Thyroid gland (tissue), 4 donors: ENCODE measurements around the gene FAM149B1. TPM values are rescaled to one million over a fixed set of nuclear protein-coding genes. Genes with fewer than 3 reads are reported as not detected.
"Not testable (repeated sequence)": the region's sequence is repeated elsewhere in the genome, so short reads cannot be mapped to it uniquely, and the experiment has no call there.

Source experiments
- DNase-seq, 2 donors: peaks; one replicate each; pipeline ENCODE4 v3.0.0-alpha.2; 2019
- H3K27ac ChIP-seq, 3 donors: fragments of 200-600 bp; sonication (generic); 1 replicate in 2 of 3; 2 replicates in 1 of 3; pipeline ENCODE4 v1.5.1; 2016 to 2019; ENCODE audit warnings: mild to moderate bottlenecking in 1 of 3, moderate library complexity in 1 of 3
- H3K27me3 ChIP-seq: fragments of 200-600 bp; sonication (generic); one replicate; pipeline ENCODE4 v1.5.1; 2019
- H3K36me3 ChIP-seq, 2 donors: fragments of 200-600 bp; sonication (generic); one replicate each; pipeline ENCODE4 v1.5.1; 2016 to 2019
- H3K4me1 ChIP-seq, 2 donors: fragments of 200-600 bp; sonication (generic); one replicate each; pipeline ENCODE4 v1.5.1; 2017 to 2019
- H3K4me3 ChIP-seq, 3 donors: fragments of 200-600 bp; sonication (generic); replicated peaks in 1 of 3; 1 replicate in 2 of 3; 2 replicates in 1 of 3; pipeline ENCODE4 v1.5.1; 2016; ENCODE audit warnings: mild to moderate bottlenecking in 1 of 3
- H3K9me3 ChIP-seq: fragments of 200-600 bp; sonication (generic); one replicate; pipeline ENCODE4 v1.5.1; 2017
- CTCF ChIP-seq, 6 experiments: fragments of 200-600 bp in 3 of 6; fragments of 450-650 bp in 3 of 6; sonication (generic) in 3 of 6; IDR thresholded peaks; one replicate each; pipeline ENCODE4 v1.5.1; 2016 to 2019; ENCODE audit warnings: antibody characterized with exemption in 6 of 6, mild to moderate bottlenecking in 2 of 6, inconsistent platforms in 1 of 6, moderate library complexity in 1 of 6
- POLR2A ChIP-seq, 2 donors: fragments of 450-650 bp; IDR thresholded peaks; one replicate each; pipeline ENCODE4 v1.6.1; 2017; ENCODE audit warnings: antibody characterized with exemption in 2 of 2, mild to moderate bottlenecking in 2 of 2, moderate library complexity in 1 of 2
- WGBS, 2 donors: methylation state at CpG; one replicate each; pipeline ENCODE4 v1.1.5; 2017; 5-methylcytosine and 5-hydroxymethylcytosine counted together
- intact Hi-C: fragments of 100-400 bp; cut with DNase I; formaldehyde crosslinking; loops from one replicate; pipeline ENCODE4 v1.15.1; 2023
- total RNA-seq, 4 donors: library from RNA; depleted of rRNA; stranded (reverse); fragments of >200 nt; gene quantifications; one replicate each; pipeline ENCODE4 v1.2.3, GENCODE V29; 2016

Gene FAM149B1
- total RNA-seq, 4 donors from 2014 or later, result 20.2 to 21.4 (median 20.9) TPM

- intact Hi-C loops, result no loop called here
- Histone ChIP-seq H3K4me1 (no peaks in the 10 kb centered on the region), H3K9me3 (no peaks in the 10 kb centered on the region), H3K4me3 (no peak overlapping the region), H3K36me3 (peaks cover 49 to 64% of the 10 kb centered on the region in 2 donors), H3K27ac (no peak overlapping the region), H3K27me3 (no peaks in the 10 kb centered on the region)
- DNase-seq, result no peak
- TF ChIP-seq CTCF (IDR thresholded peaks at IDR 0.05) (no peak), POLR2A (IDR thresholded peaks at IDR 0.05) (no peak)
- WGBS, 2 donors, result 95 to 98% methylated on average over 2 of the region's 2 CpGs
Observed at GRCh38 chr10:73131913-73132686, 35.8 kb upstream of the FAM149B1 start.

- H3K27ac ChIP-seq, result no peak overlapping the region
- intact Hi-C loops, result no loop called here
- H3K27me3 ChIP-seq, result no peaks in the 10 kb centered on the region
- 96 to 97% methylated on average over 3 of the region's 3 CpGs for WGBS, 2 donors
- TF ChIP-seq CTCF (IDR thresholded peaks at IDR 0.05), result no peak
- TF ChIP-seq POLR2A (IDR thresholded peaks at IDR 0.05), result no peak
- H3K4me1 ChIP-seq, result no peaks in the 10 kb centered on the region
- DNase-seq, result no peak
- H3K4me3 ChIP-seq, result no peak overlapping the region
- peaks cover 63 to 81% of the 10 kb centered on the region in 2 donors for H3K36me3 ChIP-seq
- H3K9me3 ChIP-seq, result no peaks in the 10 kb centered on the region
Observed at GRCh38 chr10:73134727-73135126, 33.2 kb upstream of the FAM149B1 start.

- Histone ChIP-seq H3K36me3 (peaks cover 61 to 78% of the 10 kb centered on the region in 2 donors), H3K4me3 (no peak overlapping the region), H3K9me3 (no peaks in the 10 kb centered on the region), H3K27me3 (no peaks in the 10 kb centered on the region), H3K4me1 (no peaks in the 10 kb centered on the region), H3K27ac (no peak overlapping the region)
- no peak for DNase-seq
- intact Hi-C loops, result no loop called here
- 95 to 97% methylated on average over 2 of the region's 2 CpGs for WGBS, 2 donors
- TF ChIP-seq POLR2A (IDR thresholded peaks at IDR 0.05), result no peak
Observed at GRCh38 chr10:73136627-73137026, 31.3 kb upstream of the FAM149B1 start.

GRCh38 chr10:73139251-73139650 is 28.7 kb upstream of the FAM149B1 start:
- Histone ChIP-seq H3K4me3 (no peak overlapping the region), H3K9me3 (no peaks in the 10 kb centered on the region), H3K27ac (no peak overlapping the region), H3K36me3 (peaks cover 65 to 67% of the 10 kb centered on the region in 2 donors), H3K27me3 (no peaks in the 10 kb centered on the region), H3K4me1 (no peaks in the 10 kb centered on the region)
- no peak for DNase-seq
- 78 to 87% methylated on average over 2 of the region's 2 CpGs for WGBS, 2 donors
- intact Hi-C loops, result no loop called here
- no peak for TF ChIP-seq CTCF (IDR thresholded peaks at IDR 0.05)
- TF ChIP-seq POLR2A (IDR thresholded peaks at IDR 0.05), result no peak

GRCh38 chr10:73141603-73142002 is 26.3 kb upstream of the FAM149B1 start:
- TF ChIP-seq POLR2A (IDR thresholded peaks at IDR 0.05) (no peak), CTCF (IDR thresholded peaks at IDR 0.05) (no peak)
- intact Hi-C loops, result no loop called here
- H3K36me3 ChIP-seq, result peaks cover 66 to 68% of the 10 kb centered on the region in 2 donors

GRCh38 chr10:73150633-73151413 is 17.1 kb upstream of the FAM149B1 start:
- H3K4me1 ChIP-seq, DNase-seq, intact Hi-C loops, H3K4me3 ChIP-seq, H3K27me3 ChIP-seq, H3K9me3 ChIP-seq, H3K27ac ChIP-seq: not testable (repeated sequence)
- peaks cover 36 to 53% of the 10 kb centered on the region in 2 donors for H3K36me3 ChIP-seq
- 95 to 97% methylated on average over 7 of the region's 8 CpGs for WGBS, 2 donors

More at GRCh38 chr10:73141603-73142002, 26.3 kb upstream of the FAM149B1 start:
- Histone ChIP-seq H3K27me3 (no peaks in the 10 kb centered on the region), H3K4me1 (no peaks in the 10 kb centered on the region), H3K27ac (no peak overlapping the region), H3K4me3 (no peak overlapping the region), H3K9me3 (no peaks in the 10 kb centered on the region)
- WGBS, 2 donors, result 92 to 93% methylated on average over 3 of the region's 3 CpGs
- no peak for DNase-seq
